Choroid plexus epithelial cell (primary cell): ENCODE results near the gene KIAA1671.

Experiments
- DNase-seq: peaks from one replicate; pipeline ENCODE4 v3.0.0-alpha.2; 2010; ENCODE audit warnings: low read depth
- H3K4me3 ChIP-seq: 2 replicates; pipeline ENCODE4 v1.5.1; 2011; ENCODE audit warnings: low read depth, mild to moderate bottlenecking, control low read depth, low read length, moderate library complexity
- TF ChIP-seq, protein P1 (sequence below): conservative IDR thresholded peaks from 2 replicates; pipeline ENCODE4 v1.5.1; 2011; ENCODE audit warnings: low read depth, mild to moderate bottlenecking, control low read depth, inconsistent platforms, low read length, moderate library complexity

Gene KIAA1671

GRCh38 chr22:25122136-25122764 lies 169.7 kb downstream of the KIAA1671 start:
- no peak overlapping the region for H3K4me3 ChIP-seq
- DNase-seq: no peak
- TF ChIP-seq, protein P1, sequence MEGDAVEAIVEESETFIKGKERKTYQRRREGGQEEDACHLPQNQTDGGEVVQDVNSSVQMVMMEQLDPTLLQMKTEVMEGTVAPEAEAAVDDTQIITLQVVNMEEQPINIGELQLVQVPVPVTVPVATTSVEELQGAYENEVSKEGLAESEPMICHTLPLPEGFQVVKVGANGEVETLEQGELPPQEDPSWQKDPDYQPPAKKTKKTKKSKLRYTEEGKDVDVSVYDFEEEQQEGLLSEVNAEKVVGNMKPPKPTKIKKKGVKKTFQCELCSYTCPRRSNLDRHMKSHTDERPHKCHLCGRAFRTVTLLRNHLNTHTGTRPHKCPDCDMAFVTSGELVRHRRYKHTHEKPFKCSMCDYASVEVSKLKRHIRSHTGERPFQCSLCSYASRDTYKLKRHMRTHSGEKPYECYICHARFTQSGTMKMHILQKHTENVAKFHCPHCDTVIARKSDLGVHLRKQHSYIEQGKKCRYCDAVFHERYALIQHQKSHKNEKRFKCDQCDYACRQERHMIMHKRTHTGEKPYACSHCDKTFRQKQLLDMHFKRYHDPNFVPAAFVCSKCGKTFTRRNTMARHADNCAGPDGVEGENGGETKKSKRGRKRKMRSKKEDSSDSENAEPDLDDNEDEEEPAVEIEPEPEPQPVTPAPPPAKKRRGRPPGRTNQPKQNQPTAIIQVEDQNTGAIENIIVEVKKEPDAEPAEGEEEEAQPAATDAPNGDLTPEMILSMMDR: no peak

DNA sequence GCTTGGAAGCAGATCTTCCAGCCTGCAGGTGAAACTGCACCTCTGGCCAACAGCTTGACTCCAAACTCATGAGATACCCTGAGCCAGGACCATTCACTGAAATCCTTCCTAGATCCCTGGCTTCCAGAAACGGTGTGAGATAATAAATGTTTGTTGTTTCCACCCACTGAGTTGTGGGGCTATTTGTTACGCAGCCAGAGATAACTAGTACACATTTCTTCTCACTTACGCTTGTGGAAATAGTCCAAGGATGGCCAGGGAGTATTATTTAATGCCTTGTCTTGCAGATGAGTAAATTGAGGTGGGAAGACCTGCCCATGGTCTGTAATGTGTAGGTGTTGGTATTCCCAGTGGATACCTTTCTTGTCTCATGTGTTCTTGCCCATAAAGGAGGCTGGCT lies 171.2 kb downstream of the KIAA1671 start:
- DNase-seq: no peak
- TF ChIP-seq, protein P1: no peak
- H3K4me3 ChIP-seq: no peak overlapping the region

- DNase-seq: no peak
- TF ChIP-seq, protein P1: no peak
- H3K4me3 ChIP-seq: no peak overlapping the region
Measured at GRCh38 chr22:25125693-25126357, 173.3 kb downstream of the KIAA1671 start.

GRCh38 chr22:25126510-25126909 lies 174.0 kb downstream of the KIAA1671 start:
- TF ChIP-seq, protein P1: no peak
- H3K4me3 ChIP-seq: no peak overlapping the region
- DNase-seq: no peak

DNA sequence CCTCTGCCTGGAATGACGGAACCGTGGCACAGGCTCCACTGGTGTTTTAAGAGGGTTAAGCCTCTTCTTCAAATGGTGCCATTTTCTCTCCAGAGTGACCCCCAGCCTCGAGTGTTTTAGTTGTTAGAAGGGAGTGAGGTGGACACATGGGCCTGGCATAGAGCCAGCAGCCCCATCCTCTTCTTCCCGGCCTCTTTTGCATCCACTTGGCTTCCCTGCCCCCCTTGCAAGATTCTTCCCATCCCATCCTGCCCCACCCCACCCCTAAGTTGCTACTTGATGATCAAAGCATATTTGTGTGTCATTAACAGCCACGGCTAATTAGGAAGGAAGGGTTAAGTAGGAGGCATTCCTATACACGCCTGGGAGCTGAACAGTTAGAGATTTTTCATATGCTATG lies 174.8 kb downstream of the KIAA1671 start:
- TF ChIP-seq, protein P1: no peak
- no peak for DNase-seq
- H3K4me3 ChIP-seq: no peak overlapping the region

DNA sequence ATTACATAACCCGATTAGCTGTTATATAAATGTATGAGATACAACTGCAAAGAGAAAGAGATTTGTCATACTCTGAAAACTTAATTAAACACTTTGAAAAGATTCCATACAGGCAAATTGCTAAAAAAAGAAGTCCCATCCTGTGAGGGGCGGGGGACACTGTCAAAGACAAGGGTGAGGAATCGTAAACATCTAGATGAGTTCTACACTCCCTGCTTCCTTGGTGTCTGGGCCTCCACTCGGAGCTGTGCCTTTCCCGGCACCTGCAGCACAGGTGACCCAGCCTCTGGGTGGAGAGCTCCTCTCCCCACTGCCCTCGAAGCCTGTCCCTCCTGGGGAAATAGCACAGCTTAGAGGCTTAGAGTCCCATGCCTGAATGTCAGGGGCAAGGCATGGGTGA lies 177.9 kb downstream of the KIAA1671 start:
- TF ChIP-seq, protein P1: no peak
- no peak for DNase-seq
- H3K4me3 ChIP-seq: no peak overlapping the region

- DNase-seq: no peak
- no peak overlapping the region for H3K4me3 ChIP-seq
- TF ChIP-seq, protein P1: no peak
Measured at GRCh38 chr22:25131198-25131887, 178.8 kb downstream of the KIAA1671 start.
